Activated CD4-positive, alpha-beta T cell treated with anti-CD3 and anti-CD28 coated beads, Interleukin-2, amount 10 ng/mL, durations not matched to agents 7 days and 5 days (primary cell): ENCODE results near the gene MST1. TPM values are rescaled to one million over a fixed set of nuclear protein-coding genes. Genes with fewer than 3 reads are reported as not detected.
A peak's percentile ranks its signal among the peaks of the same experiment; 100 is the strongest.

Source experiments
- CTCF ChIA-PET: fragments of 350-600 bp; sonication (Branson Sonifier 250); formaldehyde crosslinking; loops from one replicate; lab custom pipeline; 2021; ENCODE audit warnings: antibody characterized with exemption; lab: Charles Lee
- POLR2A ChIA-PET: fragments of 350-600 bp; sonication (Branson Sonifier 250); formaldehyde crosslinking; loops from one replicate; lab custom pipeline; 2021; ENCODE audit warnings: antibody characterized with exemption; lab: Charles Lee
- DNase-seq: peaks from one replicate; pipeline ENCODE4 v3.0.0-alpha.2; 2020
- H3K27ac Mint-ChIP-seq: one replicate; pipeline ENCODE4 v1.8.0; 2021; ENCODE audit warnings: mild to moderate bottlenecking, moderate library complexity, mixed read lengths
- H3K27me3 Mint-ChIP-seq: one replicate; pipeline ENCODE4 v1.8.0; 2021; ENCODE audit warnings: mixed read lengths
- H3K36me3 Mint-ChIP-seq: one replicate; pipeline ENCODE4 v1.8.0; 2021; ENCODE audit warnings: low read depth, mixed read lengths
- H3K4me1 Mint-ChIP-seq: one replicate; pipeline ENCODE4 v1.8.0; 2021; ENCODE audit warnings: mixed read lengths
- H3K4me3 Mint-ChIP-seq: one replicate; pipeline ENCODE4 v1.8.0; 2021; ENCODE audit warnings: mild to moderate bottlenecking, moderate library complexity, mixed read lengths
- H3K9me3 Mint-ChIP-seq: one replicate; pipeline ENCODE4 v1.8.0; 2021; ENCODE audit warnings: mixed read lengths
- total RNA-seq, 2 experiments: library from RNA; stranded (reverse); gene quantifications; one replicate each; pipeline ENCODE4 v1.2.3, GENCODE V29; 2021

MST1 gene
- total RNA-seq, 2 experiments from 2014 or later: 8.4 to 10.0 TPM

DNA sequence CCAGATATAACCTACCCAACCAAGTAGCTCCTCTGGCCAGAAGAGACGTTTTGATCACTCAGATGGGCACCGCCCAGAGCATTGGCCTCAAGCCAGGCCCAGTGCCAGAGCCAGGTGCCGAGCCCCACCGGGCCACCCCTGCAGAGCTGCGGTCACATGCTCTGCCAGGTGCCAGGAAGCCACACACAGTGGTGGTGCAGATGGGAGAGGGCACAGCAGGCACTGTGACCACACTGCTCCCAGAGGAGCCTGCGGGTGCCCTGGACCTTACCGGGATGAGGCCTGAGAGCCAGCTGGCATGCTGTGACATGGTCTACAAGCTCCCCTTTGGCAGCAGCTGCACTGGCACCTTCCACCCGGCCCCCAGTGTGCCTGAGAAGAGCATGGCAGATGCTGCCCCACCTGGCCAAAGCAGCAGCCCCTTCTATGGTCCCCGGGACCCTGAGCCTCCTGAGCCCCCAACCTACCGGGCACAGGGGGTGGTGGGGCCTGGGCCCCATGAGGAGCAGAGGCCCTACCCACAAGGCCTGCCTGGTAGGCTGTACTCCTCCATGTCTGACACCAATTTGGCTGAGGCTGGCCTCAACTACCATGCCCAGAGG, 34.2 kb downstream of the MST1 start:
- Mint-ChIP-seq H3K4me3 (no peak overlapping the region), H3K4me1 (no peaks in the 10 kb centered on the region), H3K27ac (no peak overlapping the region), H3K36me3 (no peaks in the 10 kb centered on the region), H3K9me3 (no peaks in the 10 kb centered on the region), H3K27me3 (no peaks in the 10 kb centered on the region)
- POLR2A ChIA-PET: no interaction called here
- DNase-seq: no peak
- CTCF ChIA-PET: interaction anchor here (0.7 to 1.1 kb wide), 3 partner anchors 16 to 652 kb away, joined by 3 to 4 read pairs (median 3); no protein-coding TSS in a partner anchor

DNA sequence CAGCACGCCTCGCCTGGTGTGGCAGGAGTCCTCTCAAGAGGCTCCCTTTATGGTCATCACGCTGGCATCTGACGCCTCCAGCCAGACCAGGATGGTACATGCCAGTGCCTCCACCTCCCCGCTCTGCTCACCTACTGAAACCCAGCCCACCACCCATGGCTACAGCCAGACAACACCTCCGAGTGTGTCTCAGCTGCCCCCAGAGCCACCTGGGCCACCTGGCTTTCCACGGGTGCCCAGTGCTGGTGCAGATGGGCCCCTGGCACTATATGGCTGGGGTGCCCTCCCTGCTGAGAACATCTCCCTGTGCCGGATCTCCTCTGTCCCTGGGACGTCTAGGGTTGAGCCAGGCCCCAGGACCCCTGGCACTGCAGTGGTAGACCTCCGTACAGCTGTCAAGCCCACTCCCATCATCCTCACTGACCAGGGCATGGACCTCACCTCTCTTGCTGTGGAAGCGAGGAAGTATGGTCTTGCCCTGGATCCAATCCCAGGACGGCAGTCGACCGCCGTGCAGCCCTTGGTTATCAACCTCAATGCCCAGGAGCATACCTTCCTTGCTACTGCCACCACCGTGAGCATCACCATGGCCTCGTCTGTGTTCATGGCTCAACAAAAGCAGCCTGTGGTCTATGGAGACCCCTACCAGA, 35.0 kb downstream of the MST1 start:
- ChIA-PET POLR2A (no interaction called here), CTCF (interaction anchor here (1.0 to 1.1 kb wide), 2 partner anchors 17 to 115 kb away, joined by 3 to 4 read pairs; no protein-coding TSS in a partner anchor)

DNA sequence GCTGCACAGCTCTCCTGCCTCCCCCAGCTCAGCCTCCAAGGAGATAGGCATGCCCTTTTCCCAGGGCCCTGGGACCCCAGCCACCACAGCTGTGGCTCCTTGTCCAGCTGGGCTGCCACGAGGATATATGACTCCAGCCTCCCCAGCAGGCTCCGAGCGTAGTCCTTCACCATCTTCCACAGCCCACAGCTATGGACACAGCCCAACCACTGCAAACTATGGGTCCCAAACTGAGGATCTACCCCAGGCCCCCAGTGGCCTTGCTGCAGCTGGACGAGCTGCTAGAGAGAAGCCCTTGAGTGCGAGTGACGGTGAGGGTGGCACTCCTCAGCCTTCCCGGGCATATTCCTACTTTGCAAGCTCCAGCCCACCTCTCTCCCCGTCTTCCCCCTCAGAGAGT, 35.7 kb downstream of the MST1 start:
- no peaks in the 10 kb centered on the region for H3K4me1 Mint-ChIP-seq
- no peak for DNase-seq
- ChIA-PET POLR2A (no interaction called here), CTCF (interaction anchor here (0.7 to 1.0 kb wide), 2 partner anchors 9 to 86 kb away, joined by 3 read pairs; no protein-coding TSS in a partner anchor)
- H3K4me3 Mint-ChIP-seq: no peak overlapping the region
- no peak overlapping the region for H3K27ac Mint-ChIP-seq
- no peaks in the 10 kb centered on the region for H3K9me3 Mint-ChIP-seq
- no peaks in the 10 kb centered on the region for H3K27me3 Mint-ChIP-seq
- H3K36me3 Mint-ChIP-seq: no peaks in the 10 kb centered on the region

More for the DNA sequence above, 35.0 kb downstream of the MST1 start:
- DNase-seq: no peak
- no peak overlapping the region for H3K27ac Mint-ChIP-seq
- no peaks in the 10 kb centered on the region for H3K4me1 Mint-ChIP-seq
- H3K27me3 Mint-ChIP-seq: no peaks in the 10 kb centered on the region
- H3K4me3 Mint-ChIP-seq: no peak overlapping the region
- no peaks in the 10 kb centered on the region for H3K36me3 Mint-ChIP-seq
- no peaks in the 10 kb centered on the region for H3K9me3 Mint-ChIP-seq

DNA sequence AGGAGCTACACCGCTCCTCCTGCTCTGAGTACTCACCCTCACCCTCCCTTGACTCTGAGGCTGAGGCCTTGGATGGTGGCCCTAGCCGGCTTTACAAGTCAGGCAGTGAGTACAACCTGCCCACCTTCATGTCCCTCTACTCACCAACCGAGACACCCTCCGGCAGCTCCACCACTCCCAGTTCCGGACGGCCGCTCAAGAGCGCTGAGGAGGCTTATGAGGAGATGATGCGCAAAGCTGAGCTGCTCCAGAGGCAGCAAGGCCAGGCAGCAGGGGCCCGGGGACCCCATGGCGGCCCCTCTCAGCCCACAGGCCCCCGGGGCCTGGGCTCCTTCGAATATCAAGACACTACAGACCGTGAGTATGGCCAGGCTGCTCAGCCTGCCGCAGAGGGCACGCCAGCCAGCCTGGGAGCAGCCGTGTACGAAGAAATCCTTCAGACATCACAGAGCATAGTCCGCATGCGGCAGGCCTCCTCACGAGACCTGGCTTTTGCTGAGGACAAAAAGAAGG, 36.3 kb downstream of the MST1 start:
- ChIA-PET POLR2A (no interaction called here), CTCF (interaction anchor here (0.7 to 2.2 kb wide), 5 partner anchors 8 to 113 kb away, joined by 3 to 10 read pairs (median 3); no protein-coding TSS in a partner anchor)
- H3K27me3 Mint-ChIP-seq: no peaks in the 10 kb centered on the region
- H3K4me1 Mint-ChIP-seq: no peaks in the 10 kb centered on the region
- DNase-seq: no peak
- no peak overlapping the region for H3K27ac Mint-ChIP-seq
- no peaks in the 10 kb centered on the region for H3K36me3 Mint-ChIP-seq
- no peak overlapping the region for H3K4me3 Mint-ChIP-seq
- no peaks in the 10 kb centered on the region for H3K9me3 Mint-ChIP-seq

DNA sequence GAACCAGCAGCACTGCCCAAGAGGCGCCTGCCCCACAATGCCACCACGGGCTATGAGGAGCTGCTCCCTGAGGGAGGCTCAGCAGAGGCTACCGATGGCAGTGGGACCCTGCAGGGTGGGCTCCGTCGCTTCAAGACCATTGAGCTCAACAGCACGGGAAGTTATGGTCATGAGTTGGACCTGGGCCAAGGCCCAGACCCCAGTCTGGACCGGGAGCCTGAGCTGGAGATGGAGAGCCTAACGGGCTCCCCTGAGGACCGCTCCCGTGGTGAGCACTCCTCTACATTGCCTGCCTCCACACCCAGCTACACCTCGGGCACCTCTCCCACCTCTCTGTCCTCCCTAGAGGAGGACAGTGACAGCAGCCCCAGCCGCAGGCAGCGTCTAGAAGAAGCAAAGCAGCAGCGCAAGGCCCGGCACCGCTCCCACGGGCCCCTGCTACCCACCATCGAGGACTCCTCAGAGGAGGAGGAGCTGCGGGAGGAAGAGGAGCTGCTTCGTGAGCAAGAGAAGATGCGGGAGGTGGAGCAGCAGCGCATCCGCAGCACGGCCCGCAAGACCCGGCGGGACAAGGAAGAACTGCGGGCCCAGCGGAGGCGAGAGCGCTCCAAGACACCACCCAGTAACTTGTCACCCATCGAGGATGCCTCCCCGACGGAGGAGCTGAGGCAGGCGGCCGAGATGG, 36.9 kb downstream of the MST1 start:
- no peaks in the 10 kb centered on the region for H3K27me3 Mint-ChIP-seq
- no peaks in the 10 kb centered on the region for H3K9me3 Mint-ChIP-seq
- H3K36me3 Mint-ChIP-seq: no peaks in the 10 kb centered on the region
- H3K4me1 Mint-ChIP-seq: no peaks in the 10 kb centered on the region
- H3K27ac Mint-ChIP-seq: no peak overlapping the region
- CTCF ChIA-PET: interaction anchor here (0.5 to 2.2 kb wide), 4 partner anchors 9 to 347 kb away, joined by 3 to 10 read pairs (median 4); no protein-coding TSS in a partner anchor
- DNase-seq: no peak
- no peak overlapping the region for H3K4me3 Mint-ChIP-seq
- POLR2A ChIA-PET: no interaction called here

DNA sequence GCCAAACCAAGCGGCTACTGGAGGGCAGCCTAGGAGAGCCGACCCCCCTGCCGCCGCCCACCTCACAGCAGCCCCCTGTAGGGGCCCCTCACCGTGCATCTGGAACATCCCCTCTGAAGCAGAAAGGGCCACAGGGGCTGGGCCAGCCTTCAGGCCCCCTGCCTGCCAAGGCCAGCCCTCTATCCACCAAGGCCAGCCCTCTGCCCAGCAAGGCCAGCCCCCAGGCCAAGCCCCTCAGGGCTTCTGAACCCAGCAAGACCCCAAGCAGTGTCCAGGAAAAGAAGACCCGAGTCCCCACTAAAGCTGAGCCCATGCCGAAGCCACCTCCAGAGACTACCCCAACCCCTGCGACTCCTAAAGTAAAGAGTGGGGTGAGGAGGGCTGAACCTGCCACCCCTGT, 38.6 kb downstream of the MST1 start:
- POLR2A ChIA-PET: no interaction called here
- CTCF ChIA-PET: interaction anchor here (0.6 to 2.2 kb wide), 2 partner anchors 111 to 186 kb away, joined by 3 to 10 read pairs; no protein-coding TSS in a partner anchor
- DNase-seq: no peak
- no peaks in the 10 kb centered on the region for H3K36me3 Mint-ChIP-seq
- H3K27ac Mint-ChIP-seq: peak overlapping the region; percentile 48
- H3K9me3 Mint-ChIP-seq: no peaks in the 10 kb centered on the region
- no peaks in the 10 kb centered on the region for H3K27me3 Mint-ChIP-seq
- no peak overlapping the region for H3K4me3 Mint-ChIP-seq
- H3K4me1 Mint-ChIP-seq: no peaks in the 10 kb centered on the region

DNA sequence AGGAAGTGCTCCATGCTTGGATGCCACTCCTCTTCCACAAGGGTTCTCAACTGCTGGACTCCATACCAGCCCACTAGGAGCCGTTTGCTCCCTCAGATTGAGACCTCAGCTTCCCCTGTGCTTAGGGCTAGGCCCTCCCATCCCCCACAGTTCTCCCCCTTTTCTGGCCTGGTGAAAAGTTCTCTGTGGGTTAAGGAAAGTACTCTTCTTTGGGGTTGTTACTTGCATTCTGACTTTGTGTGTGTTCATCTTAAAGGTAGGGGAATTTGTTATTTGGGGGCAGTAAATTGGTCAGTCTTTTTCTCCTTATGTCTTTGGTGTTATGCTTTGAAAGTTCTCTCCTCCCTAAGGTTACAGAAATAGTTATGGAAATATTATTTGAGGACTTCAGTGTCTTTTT, 39.1 kb downstream of the MST1 start:
- no peaks in the 10 kb centered on the region for H3K9me3 Mint-ChIP-seq
- ChIA-PET CTCF (interaction anchor here (0.6 kb wide), 1 partner anchor 186 kb away, joined by 3 read pairs; no protein-coding TSS in a partner anchor), POLR2A (no interaction called here)
- no peak overlapping the region for H3K4me3 Mint-ChIP-seq
- no peaks in the 10 kb centered on the region for H3K4me1 Mint-ChIP-seq
- no peaks in the 10 kb centered on the region for H3K27me3 Mint-ChIP-seq
- no peaks in the 10 kb centered on the region for H3K36me3 Mint-ChIP-seq
- DNase-seq: no peak
- no peak overlapping the region for H3K27ac Mint-ChIP-seq

DNA sequence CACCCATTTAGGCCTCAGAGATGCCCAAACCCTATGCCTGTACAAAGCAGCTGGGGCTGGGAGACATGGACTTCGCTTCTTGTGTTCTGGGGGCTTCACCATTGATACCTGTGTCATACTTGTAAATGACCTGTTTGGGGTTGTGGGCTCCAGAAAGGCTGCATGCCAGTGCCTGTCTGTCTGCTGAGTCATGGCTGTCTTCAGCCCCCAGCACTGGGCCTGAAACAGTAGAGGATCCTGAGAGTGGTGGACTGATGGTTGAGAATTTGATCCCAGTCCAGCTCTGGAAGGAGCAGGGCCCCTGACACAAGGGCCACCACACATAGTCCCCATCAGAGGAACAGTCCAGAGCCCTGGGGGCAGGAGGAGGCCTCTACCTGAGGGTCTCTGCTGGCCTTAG, 39.7 kb downstream of the MST1 start:
- no peak for DNase-seq
- H3K27ac Mint-ChIP-seq: no peak overlapping the region
- no peak overlapping the region for H3K4me3 Mint-ChIP-seq
- no peaks in the 10 kb centered on the region for H3K27me3 Mint-ChIP-seq
- ChIA-PET POLR2A (no interaction called here), CTCF (no interaction called here)
- H3K4me1 Mint-ChIP-seq: no peaks in the 10 kb centered on the region
- no peaks in the 10 kb centered on the region for H3K9me3 Mint-ChIP-seq
- H3K36me3 Mint-ChIP-seq: no peaks in the 10 kb centered on the region

DNA sequence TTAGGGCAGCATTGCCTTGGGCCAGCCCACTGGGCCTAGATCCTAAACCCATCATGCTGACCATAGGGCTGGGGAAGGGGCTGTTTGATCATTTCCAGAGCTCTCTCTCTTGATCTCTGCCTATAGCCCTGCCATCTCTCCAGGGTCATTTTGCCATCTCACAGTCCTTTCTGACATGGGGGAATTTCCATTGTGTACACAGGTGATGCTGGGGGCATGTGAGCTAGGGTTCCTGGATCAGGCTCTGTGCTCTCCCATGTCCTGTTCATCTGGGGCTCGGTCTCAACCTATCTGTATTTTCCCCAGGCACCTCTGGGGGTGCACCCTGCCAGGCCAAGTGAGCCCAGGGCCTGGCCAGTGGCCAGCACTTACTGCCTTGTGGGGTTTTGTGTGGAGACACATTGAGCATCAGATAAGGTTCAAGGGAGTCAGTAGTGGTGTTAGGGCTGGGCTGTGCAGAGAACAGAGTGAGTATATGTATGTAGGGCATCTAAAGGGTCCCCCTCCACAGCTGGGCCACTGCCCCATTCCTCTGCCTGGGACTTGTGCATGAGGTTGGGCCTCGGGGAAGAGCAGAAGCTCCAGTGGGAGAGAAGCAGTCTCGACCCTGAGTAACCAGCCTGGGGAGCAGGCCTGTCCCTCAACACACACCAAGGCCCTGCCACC, 40.8 kb downstream of the MST1 start:
- DNase-seq: no peak
- ChIA-PET POLR2A (no interaction called here), CTCF (interaction anchor here (0.6 to 1.2 kb wide), 2 partner anchors 11 to 493 kb away, joined by 3 to 4 read pairs; no protein-coding TSS in a partner anchor)
- Mint-ChIP-seq H3K27me3 (no peaks in the 10 kb centered on the region), H3K4me3 (no peak overlapping the region), H3K36me3 (no peaks in the 10 kb centered on the region), H3K27ac (peak overlapping the region; percentile 44), H3K9me3 (no peaks in the 10 kb centered on the region), H3K4me1 (no peaks in the 10 kb centered on the region)

DNA sequence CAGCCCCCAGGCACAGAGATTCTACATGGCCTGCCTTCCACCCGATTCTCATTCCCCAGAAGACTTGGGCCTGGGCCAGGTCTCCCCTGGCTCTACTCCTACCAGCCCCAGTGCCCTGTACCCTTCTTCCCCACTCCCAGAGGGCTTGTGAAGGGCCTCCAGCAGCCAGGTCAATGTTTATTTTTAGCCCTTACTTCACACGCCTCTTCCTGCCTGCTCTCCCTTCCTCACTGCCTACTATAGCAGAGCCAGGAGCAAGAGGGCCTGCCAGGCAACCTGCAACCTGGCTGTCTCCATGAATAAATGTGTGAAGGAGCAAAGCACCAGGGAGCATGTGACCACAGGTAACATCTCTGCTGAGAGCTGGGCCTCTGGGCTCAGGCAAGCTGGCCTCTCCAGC, 41.5 kb downstream of the MST1 start:
- POLR2A ChIA-PET: no interaction called here
- no peaks in the 10 kb centered on the region for H3K9me3 Mint-ChIP-seq
- H3K27ac Mint-ChIP-seq: no peak overlapping the region
- no peaks in the 10 kb centered on the region for H3K4me1 Mint-ChIP-seq
- no peak overlapping the region for H3K4me3 Mint-ChIP-seq
- no peak for DNase-seq
- CTCF ChIA-PET: interaction anchor here (1.2 kb wide), 1 partner anchor 10 kb away, joined by 4 read pairs; no protein-coding TSS in a partner anchor
- no peaks in the 10 kb centered on the region for H3K36me3 Mint-ChIP-seq
- no peaks in the 10 kb centered on the region for H3K27me3 Mint-ChIP-seq

DNA sequence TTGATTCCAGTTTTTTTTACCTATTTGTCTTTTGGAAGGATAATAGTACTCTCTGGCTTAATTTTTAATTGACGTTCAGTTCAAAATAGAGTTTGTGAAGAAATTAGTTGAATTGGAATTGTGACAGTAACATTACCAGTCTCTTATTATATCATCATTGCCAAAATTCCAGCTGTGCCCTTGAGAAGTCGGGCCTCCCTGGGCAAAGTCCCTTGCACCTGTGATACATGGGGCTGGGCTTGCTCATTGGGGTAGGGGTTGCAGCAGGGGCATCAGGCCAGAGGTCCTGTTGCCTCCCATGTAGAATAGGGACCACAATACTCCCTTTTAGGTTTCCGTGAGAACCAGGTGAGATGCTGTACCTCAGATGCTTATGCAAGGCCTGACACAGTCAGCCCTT, 43.0 kb downstream of the MST1 start:
- H3K27ac Mint-ChIP-seq: no peak overlapping the region
- DNase-seq: no peak
- H3K36me3 Mint-ChIP-seq: no peaks in the 10 kb centered on the region
- no peak overlapping the region for H3K4me3 Mint-ChIP-seq
- no peaks in the 10 kb centered on the region for H3K9me3 Mint-ChIP-seq
- H3K27me3 Mint-ChIP-seq: no peaks in the 10 kb centered on the region
- no peaks in the 10 kb centered on the region for H3K4me1 Mint-ChIP-seq
- ChIA-PET CTCF (no interaction called here), POLR2A (interaction anchor here (0.6 kb wide), 1 partner anchor 364 kb away, joined by 5 read pairs; no protein-coding TSS in a partner anchor)

DNA sequence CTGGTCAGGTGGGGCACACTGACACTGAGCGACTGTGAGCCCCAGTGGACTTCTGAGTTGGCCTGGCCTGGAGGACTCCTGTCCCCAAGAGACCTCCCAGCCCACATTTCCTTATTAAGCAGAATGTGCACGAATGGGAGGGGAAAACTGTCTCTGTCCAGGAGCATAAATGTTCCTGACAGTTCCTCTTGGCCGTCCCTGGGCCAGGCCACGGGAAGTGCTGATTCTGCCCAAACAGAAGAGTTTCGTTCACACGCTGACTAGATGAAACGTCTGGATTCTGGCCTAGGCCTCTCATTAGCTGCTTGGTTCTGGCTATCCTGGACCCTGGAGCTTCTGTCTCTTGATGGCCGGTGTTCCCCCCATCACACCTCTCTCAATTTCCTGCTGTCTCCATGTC, 44.6 kb downstream of the MST1 start:
- no peaks in the 10 kb centered on the region for H3K36me3 Mint-ChIP-seq
- H3K4me1 Mint-ChIP-seq: no peaks in the 10 kb centered on the region
- H3K27ac Mint-ChIP-seq: no peak overlapping the region
- no peak for DNase-seq
- peaks cover 2% of the 10 kb centered on the region for H3K27me3 Mint-ChIP-seq
- ChIA-PET CTCF (interaction anchor here (0.6 to 1.4 kb wide), 3 partner anchors 9 to 891 kb away, joined by 3 to 4 read pairs (median 3); no protein-coding TSS in a partner anchor), POLR2A (no interaction called here)
- no peak overlapping the region for H3K4me3 Mint-ChIP-seq
- no peaks in the 10 kb centered on the region for H3K9me3 Mint-ChIP-seq
